NCI-H446 (cell line): ENCODE results near the gene CLPTM1.
"Not testable (repeated sequence)": the region's sequence is repeated elsewhere in the genome, so short reads cannot be mapped to it uniquely, and the experiment has no call there.

ENCODE experiments used
- DNase-seq, 2 experiments: peaks; one replicate each; lab custom pipeline; 2025; lab: John Stamatoyannopoulos, UW

The CLPTM1 gene

GRCh38 chr19:44942067-44942571, 13.1 kb upstream of the CLPTM1 start, which contains the start of gene APOC4:
Gene APOC4, plus strand, starts transcription at chr19:44942237. Its CDS starts 41 bp downstream, at chr19:44942278.
- no peak for DNase-seq

GRCh38 chr19:44943801-44944249, 11.4 kb upstream of the CLPTM1 start:
- no peak for DNase-seq

- DNase-seq: no peak
Measured at GRCh38 chr19:44947041-44947581, 8.1 kb upstream of the CLPTM1 start.

- no peak for DNase-seq
Measured at GRCh38 chr19:44948237-44948636, 6.9 kb upstream of the CLPTM1 start.

GRCh38 chr19:44948763-44949374, 6.3 kb upstream of the CLPTM1 start:
- DNase-seq: peak in 1 of 2 experiments; percentile 4

- no peak for DNase-seq
Measured at GRCh38 chr19:44949550-44949949, 5.6 kb upstream of the CLPTM1 start.

GRCh38 chr19:44951179-44952159, 3.7 kb upstream of the CLPTM1 start:
- DNase-seq: peak; percentile 74 to 90

- no peak for DNase-seq
Measured at GRCh38 chr19:44954278-44954648, 917 bp upstream of the CLPTM1 start.

- DNase-seq: no peak
Measured at GRCh38 chr19:44955505-44956439, 592 bp downstream of the CLPTM1 start.

- no peak for DNase-seq
Measured at GRCh38 chr19:44957526-44957925, 2.3 kb downstream of the CLPTM1 start.

GRCh38 chr19:44958090-44958489, 2.9 kb downstream of the CLPTM1 start:
- DNase-seq: no peak

GRCh38 chr19:44959691-44960090, 4.5 kb downstream of the CLPTM1 start:
- DNase-seq: no peak

GRCh38 chr19:44960906-44961728, 5.9 kb downstream of the CLPTM1 start:
- DNase-seq: no peak

GRCh38 chr19:44961821-44962220, 6.6 kb downstream of the CLPTM1 start:
- DNase-seq: no peak

- no peak for DNase-seq
Measured at GRCh38 chr19:44968118-44968517, 12.9 kb downstream of the CLPTM1 start.

- no peak for DNase-seq
Measured at GRCh38 chr19:44968670-44969069, 13.5 kb downstream of the CLPTM1 start.

- no peak for DNase-seq
Measured at GRCh38 chr19:44969437-44969836, 14.3 kb downstream of the CLPTM1 start.

GRCh38 chr19:44971451-44971850, 16.3 kb downstream of the CLPTM1 start:
- not testable (repeated sequence) for DNase-seq

- no peak for DNase-seq
Measured at GRCh38 chr19:44972802-44973201, 17.6 kb downstream of the CLPTM1 start.

- DNase-seq: no peak
Measured at GRCh38 chr19:44973982-44974735, 19.0 kb downstream of the CLPTM1 start.
